ENCODE measurements around the gene SLC36A2. TPM values are rescaled to one million over a fixed set of nuclear protein-coding genes. Genes with fewer than 3 reads are reported as not detected.

The SLC36A2 gene
- total RNA-seq, 1 donor from 2014 or later = 0.60 TPM

DNA sequence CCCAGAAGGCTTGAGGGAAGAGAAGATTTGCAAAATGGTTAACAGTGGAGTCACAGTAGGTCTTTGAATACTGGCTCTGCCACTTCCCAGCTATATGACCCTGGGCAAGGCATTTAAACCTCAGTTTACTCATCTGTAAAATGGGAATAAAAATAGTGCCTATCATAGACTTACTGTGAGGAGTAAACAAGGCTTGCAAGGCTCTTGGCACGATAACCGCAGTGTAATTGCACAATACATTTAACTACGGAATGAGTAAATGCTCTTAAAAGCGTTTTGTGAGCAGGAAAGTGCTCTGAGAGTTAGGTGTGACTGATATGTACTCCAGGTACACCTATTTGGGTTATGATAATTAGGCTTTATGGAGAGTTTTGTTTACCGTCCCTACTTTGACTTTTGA is 52.2 kb downstream of the SLC36A2 start:
- intact Hi-C loops (cut with DNase I) = no loop called here
- no peak for DNase-seq (ENCODE audit: missing footprints)
- ATAC-seq = no peak

DNA sequence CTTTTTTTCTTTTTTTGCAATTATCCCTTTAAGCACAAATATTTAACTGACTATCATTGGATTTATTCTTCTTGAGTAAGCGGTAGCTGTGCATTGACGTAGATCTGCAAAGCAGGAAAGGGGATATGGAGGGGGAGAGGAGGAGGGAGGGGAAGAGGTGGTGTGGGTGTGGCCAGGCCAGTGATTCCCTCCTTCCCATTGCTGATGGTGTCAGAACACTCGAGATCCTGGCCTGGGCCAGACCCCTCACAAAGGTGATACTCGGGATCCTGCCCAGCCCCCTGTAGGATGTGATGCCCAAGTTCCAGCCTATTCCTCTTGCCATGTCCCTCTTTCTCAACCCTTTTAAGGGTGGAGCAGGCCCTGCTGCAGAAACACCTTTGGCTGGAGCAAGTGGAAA is 53.7 kb downstream of the SLC36A2 start:
- intact Hi-C loops (cut with DNase I) = no loop called here
- DNase-seq (ENCODE audit: missing footprints) = no peak
- no peak for ATAC-seq

DNA sequence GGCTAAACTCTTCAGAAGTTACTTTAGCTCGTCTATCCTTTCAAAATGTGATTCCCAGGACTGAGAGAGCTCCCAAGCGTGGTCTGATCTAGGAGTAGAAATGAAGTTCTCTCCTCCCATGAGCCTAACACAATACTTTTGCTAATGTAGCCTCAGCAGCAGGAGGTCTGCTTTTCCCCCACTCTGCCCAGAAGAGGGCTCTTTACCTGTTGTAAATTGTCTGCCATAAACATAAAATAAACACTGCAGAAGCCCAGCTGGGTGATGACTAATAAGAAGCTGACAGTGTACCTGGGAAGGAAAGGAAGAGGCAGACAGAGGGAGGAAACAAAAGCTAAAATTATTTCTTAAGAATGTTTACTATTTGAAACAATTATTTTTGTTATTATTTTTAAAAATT is 59.2 kb downstream of the SLC36A2 start:
- no peak for ATAC-seq
- DNase-seq (ENCODE audit: missing footprints) = no peak
- intact Hi-C loops (cut with DNase I) = no loop called here

DNA sequence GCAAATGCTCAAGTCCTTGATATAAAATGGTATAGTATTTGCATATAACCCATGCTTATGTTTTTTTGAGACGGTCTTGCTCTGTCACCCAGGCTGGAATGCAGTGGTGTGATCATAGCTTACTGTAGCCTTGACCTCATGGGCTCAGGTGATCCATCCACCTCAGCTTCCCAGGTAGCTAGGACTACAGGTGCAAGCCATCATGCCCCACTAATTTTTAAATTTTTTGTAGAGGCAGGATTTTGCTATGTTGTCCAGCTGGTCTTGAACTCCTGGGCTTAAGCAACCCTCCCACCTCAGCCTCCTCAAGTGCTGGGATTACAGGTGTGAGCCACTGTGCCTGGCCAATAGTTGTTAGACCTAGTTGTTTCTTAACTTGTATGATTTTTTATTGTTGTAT is 61.1 kb downstream of the SLC36A2 start:
- ATAC-seq = no peak
- intact Hi-C loops (cut with DNase I) = no loop called here

DNA sequence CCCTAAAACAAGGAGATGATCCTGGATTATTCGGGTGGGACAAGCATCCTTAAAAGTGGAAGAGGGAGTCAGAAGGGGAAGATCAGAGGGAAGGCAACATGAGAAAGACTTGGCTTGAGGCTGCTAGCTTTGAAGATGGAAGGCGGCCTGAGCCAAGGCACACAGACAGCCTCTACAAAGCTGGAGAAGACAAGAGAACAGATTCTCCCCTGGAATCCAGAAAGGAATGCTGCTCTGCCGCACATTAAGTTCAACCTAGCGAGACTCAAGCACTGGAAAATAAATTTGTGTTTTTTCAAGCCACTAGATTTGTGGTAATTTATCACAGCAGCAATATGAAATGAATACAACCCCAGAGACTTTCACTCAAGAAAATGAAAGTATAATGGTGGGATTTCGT is 61.7 kb downstream of the SLC36A2 start:
- intact Hi-C loops (cut with DNase I) = no loop called here
- DNase-seq (ENCODE audit: missing footprints) = no peak
- ATAC-seq = no peak

More for the DNA sequence above, 61.1 kb downstream of the SLC36A2 start:
- no peak for DNase-seq (ENCODE audit: missing footprints)

DNA sequence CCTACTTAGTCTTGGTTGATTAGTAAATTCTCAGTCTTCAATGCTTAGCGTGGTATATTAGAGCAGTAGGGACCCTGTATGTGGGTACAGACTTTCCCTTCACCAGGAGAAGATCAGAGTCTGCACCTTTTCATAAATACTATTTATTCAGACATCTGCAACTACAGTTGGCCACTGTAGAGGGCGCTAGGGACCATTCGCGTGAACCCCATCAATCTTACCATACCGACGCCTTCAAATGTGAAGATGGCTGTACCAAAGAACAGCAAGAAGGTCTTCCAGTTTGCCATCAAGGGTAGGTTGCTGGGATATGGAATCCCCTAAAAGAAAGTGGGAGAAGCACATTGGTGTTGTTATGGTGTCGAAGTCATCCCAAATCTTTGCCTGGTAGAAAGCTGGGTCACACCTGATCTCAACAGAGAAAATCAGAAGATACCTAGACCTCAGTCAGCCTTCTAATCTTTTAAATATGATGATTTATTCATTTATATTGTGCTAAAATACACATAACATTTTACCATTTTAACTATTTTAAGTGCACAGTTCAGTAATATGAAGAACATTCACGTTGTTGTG is 62.9 kb downstream of the SLC36A2 start:
- no peak for ATAC-seq
- intact Hi-C loops (cut with DNase I) = no loop called here

DNA sequence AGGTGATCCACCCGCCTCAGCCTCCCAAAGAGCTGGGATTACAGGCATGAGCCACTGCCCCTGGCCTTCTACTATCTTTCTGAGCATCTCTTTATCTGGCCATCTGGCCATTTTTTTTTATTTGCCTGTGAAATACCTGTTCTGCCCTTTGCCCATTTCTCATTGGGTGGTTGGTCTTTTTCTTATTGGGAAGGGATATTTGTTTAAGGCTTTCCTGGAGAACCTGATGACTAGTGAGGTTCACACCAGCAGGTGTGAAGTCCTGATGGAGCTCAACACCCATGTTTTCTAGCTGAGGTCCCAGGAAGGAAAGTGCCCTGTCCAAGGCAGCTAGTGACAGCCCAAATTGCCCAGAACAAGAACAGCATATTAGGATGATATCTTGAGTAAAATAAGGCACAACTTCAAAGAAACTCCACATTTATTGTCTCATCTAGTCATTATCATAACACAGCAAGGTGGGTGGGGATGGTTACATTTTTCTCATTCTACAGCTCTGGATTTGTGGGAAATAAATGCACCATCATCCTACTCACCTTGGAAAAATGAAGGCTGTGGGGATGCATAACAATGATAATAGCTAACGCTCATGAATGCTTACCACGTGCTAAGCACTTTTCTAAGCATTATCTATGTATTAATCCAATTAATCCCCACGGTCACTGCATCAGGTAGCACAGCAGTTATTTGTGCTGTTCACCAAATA is 64.1 kb downstream of the SLC36A2 start:
- DNase-seq (ENCODE audit: missing footprints) (no peak), ATAC-seq (no peak)
- intact Hi-C loops (cut with DNase I) = no loop called here

More for the DNA sequence above, 62.9 kb downstream of the SLC36A2 start:
- DNase-seq (ENCODE audit: missing footprints) = no peak

DNA sequence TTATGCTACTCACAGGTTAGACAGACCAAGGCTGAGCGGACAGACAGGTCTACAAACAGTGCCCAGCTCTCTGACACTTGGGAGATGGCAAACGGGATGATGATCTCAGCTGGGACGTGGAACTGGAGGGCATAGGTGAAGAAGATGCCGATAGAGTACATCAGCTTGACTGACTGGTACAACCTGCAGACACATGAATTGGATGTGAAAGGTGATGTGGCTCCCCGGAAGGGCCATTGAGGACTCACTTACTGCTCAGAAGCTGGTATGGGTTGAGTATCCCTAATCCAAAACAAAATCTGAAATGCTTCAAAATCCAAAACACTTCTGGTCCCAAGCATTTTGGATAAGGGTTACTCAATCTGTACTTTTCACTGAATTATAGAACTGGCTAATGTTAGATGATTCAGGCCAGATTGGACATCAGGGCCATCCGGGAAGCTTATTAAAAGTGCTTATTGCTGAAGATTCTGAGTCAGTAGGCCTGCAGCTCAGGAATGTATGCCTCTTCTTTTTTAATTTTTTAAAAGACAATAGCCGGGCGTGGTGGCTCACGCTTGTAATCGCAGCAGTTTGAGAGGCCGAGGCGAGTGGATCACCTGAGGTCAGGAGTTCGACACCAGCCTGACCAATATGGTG is 66.2 kb downstream of the SLC36A2 start:
- intact Hi-C loops (cut with DNase I) = no loop called here
- ATAC-seq (no peak), DNase-seq (ENCODE audit: missing footprints) (no peak)

DNA sequence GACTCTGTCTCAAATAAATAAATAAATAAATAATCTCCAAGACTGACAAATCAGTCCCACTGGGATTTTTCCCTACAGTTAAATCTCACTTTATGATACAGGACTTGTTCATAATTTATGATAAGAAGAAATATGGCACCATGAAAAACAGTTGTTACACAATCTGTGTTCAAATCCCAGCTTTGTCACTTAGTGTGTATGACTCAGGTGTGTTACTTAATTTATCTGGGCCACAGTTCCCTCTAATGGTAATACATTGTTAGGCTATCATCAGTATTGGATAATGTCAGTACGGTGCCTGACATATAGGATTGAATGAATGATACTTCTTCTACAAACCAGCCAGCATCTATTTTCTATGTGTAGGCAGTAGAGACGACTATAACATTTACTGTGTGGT is 66.9 kb downstream of the SLC36A2 start:
- intact Hi-C loops (cut with DNase I) = no loop called here
- DNase-seq (ENCODE audit: missing footprints) (no peak), ATAC-seq (no peak)

DNA sequence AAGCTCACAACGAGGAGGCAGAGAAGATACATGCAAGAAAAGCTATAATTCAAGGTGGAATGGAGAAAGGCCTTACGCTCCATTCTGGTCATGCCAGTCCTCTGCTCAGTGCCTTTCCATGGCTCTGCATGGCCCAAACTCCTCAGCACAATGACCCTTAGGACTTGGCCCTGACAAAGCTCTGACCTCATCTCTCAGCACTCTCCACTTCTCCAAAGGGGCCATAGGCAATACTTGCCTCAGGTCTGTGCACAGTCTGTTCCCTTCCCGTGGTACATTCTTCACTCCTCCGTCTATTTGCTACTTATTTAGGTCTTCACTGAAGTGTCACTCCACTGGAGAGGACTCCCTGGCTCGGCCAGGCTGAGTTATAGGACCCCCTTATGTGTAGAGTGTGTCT is 68.5 kb downstream of the SLC36A2 start:
- intact Hi-C loops (cut with DNase I) = no loop called here
- no peak for DNase-seq (ENCODE audit: missing footprints)
- no peak for ATAC-seq

DNA sequence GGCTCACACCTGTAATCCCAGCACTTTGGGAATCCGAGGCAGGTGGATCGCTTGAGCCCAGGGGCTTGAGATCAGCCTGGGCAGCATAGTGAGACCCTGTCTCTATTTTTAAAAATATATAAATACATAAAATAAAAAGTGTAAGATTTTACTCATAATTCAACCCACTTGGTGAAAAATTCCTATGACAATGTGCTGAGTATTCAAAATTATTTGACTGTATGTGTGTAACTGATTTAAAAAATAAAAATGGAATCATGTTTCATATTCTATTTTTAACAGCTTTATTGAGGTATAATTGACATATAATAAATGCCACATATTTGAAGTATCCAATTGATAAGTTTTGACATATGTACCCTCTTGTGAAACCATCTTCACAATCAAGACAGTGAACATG is 71.6 kb downstream of the SLC36A2 start:
- intact Hi-C loops (cut with DNase I) = no loop called here
- DNase-seq (ENCODE audit: missing footprints) = no peak
- ATAC-seq = no peak

DNA sequence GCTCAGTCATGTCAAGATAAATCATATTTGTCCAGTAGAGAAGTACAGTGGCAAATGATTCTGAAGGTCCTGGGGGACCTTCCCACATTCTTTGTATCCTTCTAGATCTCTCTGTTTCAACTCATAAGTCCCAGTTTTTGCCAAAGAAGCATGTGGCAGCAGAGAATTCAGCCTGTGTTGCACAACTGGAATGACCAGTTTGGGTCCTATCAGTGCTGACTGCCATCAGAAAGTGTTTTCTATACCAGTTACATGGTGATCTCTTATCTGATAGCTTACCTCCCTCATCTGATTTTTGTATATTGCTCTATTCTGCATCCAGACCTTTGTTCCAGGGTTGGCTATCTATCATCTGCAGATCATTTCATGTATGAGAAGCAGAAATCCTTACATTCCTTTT is 72.7 kb downstream of the SLC36A2 start:
- no peak for ATAC-seq
- DNase-seq (ENCODE audit: missing footprints) = no peak
- intact Hi-C loops (cut with DNase I) = no loop called here

DNA sequence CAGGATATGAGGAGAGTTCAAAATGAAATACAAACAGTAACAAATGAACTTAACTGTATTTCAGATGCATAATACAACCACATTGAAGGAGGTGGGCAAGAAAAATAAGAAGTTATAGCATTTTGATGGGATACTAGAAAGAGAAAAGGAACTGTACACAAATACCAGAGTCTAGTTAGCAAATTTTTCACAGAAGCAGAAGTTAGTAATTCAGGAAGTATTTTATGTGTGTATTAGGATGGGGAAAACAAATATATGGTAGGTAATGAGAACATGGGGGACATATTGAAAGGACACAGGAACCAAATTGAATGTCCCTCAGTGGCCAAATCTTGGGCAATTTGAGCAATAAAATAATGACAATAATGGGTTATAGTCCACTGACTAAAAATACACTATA is 76.0 kb downstream of the SLC36A2 start:
- DNase-seq (ENCODE audit: missing footprints) (no peak), ATAC-seq (no peak)
- intact Hi-C loops (cut with DNase I) = no loop called here

DNA sequence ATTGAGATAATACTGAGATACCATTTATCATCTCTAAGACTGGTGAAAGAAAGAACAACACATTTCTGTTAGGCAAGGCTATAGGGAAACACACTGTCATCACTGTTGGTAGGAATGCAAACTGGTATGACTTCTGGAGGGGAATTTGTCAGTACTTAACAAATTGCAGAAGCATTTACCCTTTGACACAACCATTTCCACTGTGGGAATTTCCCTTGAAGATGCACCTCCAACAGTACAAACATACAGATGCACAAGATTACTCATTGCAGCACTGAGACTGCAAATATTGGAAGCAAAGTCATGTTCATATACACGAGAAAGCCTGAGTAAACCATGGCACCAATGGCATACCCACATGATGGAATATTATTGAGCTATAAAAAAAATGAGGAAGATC is 76.8 kb downstream of the SLC36A2 start:
- DNase-seq (ENCODE audit: missing footprints) (no peak), ATAC-seq (no peak)
- intact Hi-C loops (cut with DNase I) = no loop called here

DNA sequence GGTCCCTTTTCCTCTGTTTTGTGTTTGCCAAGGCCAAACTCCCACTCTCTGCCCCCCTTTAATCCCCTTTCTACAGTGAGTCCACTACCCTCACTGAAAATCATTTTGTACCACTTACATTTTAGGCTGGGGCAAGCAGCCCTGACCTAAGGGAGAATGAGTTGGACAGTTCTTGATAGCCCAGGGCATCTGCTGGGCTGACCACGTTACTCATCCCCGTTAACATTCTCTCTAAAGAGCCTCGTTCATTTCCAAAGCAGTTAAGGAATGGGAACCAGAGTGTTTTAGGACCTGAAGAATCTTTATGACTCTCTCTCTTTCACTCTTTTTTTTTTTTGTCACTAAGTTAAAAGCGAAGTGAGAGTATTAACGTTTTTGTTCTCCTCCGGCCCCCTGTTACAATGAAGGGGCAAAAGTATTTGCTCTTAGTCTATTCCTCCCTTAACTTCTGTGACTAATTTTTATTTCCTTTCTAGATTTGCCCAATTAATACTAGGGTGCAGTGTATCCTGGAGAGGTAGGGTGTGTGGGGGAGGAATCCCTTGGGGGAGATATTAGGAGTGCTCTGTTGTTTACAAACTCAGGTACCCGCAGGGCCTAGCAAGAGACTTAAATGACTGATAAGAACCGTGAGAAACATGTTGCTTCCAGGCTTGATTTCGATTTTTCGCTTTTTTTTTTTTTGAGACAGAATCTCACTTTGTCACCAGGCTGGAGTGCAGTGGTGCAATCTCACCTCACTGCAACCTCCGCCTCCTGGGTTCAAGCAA is 79.7 kb downstream of the SLC36A2 start:
- no peak for DNase-seq (ENCODE audit: missing footprints)
- intact Hi-C loops (cut with DNase I) = no loop called here
- ATAC-seq = no peak

Other genes starting within 250 kb of the SLC36A2 start
- gene ANXA6, start 189.8 kb downstream of the SLC36A2 start, total RNA-seq = 222 TPM
- 181 TPM for gene CCDC69, start 123.5 kb downstream of the SLC36A2 start, total RNA-seq
- 28.4 TPM for gene GM2A, start 94.4 kb downstream of the SLC36A2 start, total RNA-seq
- not detected for gene SLC36A3, start 43.8 kb downstream of the SLC36A2 start, total RNA-seq
- 5.2 TPM for gene SLC36A1, start 100.0 kb upstream of the SLC36A2 start, total RNA-seq
- gene FAT2, start 243.8 kb upstream of the SLC36A2 start, total RNA-seq = not detected